Neural crest cell (in vitro differentiated cells): ENCODE measurements around the gene RGS19. TPM values are rescaled to one million over a fixed set of nuclear protein-coding genes. Genes with fewer than 3 reads are reported as not detected.
A peak's percentile ranks its signal among the peaks of the same experiment; 100 is the strongest.
"Not testable (repeated sequence)": the region's sequence is repeated elsewhere in the genome, so short reads cannot be mapped to it uniquely, and the experiment has no call there.

Experiments
- DNase-seq: peaks from one replicate; pipeline ENCODE4 v3.0.0; 2021; ENCODE audit warnings: low read depth, mixed read lengths, low spot score
- H3K27ac Mint-ChIP-seq: one replicate; pipeline ENCODE4 v1.8.0; 2021; ENCODE audit warnings: mild to moderate bottlenecking, mixed read lengths; ENCODE audit not compliant: unreplicated experiment
- H3K27me3 Mint-ChIP-seq: 2 replicates; pipeline ENCODE4 v1.8.0; 2021; ENCODE audit warnings: low read depth, mild to moderate bottlenecking, mixed read lengths
- H3K36me3 Mint-ChIP-seq: 2 replicates; pipeline ENCODE4 v1.8.0; 2021; ENCODE audit warnings: low read depth, mild to moderate bottlenecking, mixed read lengths
- H3K4me1 Mint-ChIP-seq: 2 replicates; pipeline ENCODE4 v1.8.0; 2021; ENCODE audit warnings: mixed read lengths
- H3K4me3 Mint-ChIP-seq: one replicate; pipeline ENCODE4 v1.8.0; 2021; ENCODE audit warnings: mild to moderate bottlenecking, mixed read lengths
- H3K9me3 Mint-ChIP-seq: 2 replicates; pipeline ENCODE4 v1.8.0; 2021; ENCODE audit warnings: mixed read lengths
- CTCF ChIP-seq: fragments of 200-600 bp; sonication (generic); conservative IDR thresholded peaks from 2 replicates; pipeline ENCODE4 v1.5.0; 2021; ENCODE audit warnings: antibody characterized with exemption, mild to moderate bottlenecking
- long read RNA-seq: library from polyadenylated mRNA; unstranded; transcript quantifications from one replicate; pipeline ENCODE4 v2.0.0, GENCODE V29; 2020
- total RNA-seq: library from RNA; stranded (reverse); gene quantifications from 2 replicates; pipeline ENCODE4 v1.2.1, GENCODE V29; 2021

The RGS19 gene
- total RNA-seq = 11.1 and 11.7 TPM in 2 replicates
- long read RNA-seq, partial matches to known transcripts = 0 of 4 reads
- long read RNA-seq, other reads (novel, unspliced or antisense) = 0 of 4 reads

DNA sequence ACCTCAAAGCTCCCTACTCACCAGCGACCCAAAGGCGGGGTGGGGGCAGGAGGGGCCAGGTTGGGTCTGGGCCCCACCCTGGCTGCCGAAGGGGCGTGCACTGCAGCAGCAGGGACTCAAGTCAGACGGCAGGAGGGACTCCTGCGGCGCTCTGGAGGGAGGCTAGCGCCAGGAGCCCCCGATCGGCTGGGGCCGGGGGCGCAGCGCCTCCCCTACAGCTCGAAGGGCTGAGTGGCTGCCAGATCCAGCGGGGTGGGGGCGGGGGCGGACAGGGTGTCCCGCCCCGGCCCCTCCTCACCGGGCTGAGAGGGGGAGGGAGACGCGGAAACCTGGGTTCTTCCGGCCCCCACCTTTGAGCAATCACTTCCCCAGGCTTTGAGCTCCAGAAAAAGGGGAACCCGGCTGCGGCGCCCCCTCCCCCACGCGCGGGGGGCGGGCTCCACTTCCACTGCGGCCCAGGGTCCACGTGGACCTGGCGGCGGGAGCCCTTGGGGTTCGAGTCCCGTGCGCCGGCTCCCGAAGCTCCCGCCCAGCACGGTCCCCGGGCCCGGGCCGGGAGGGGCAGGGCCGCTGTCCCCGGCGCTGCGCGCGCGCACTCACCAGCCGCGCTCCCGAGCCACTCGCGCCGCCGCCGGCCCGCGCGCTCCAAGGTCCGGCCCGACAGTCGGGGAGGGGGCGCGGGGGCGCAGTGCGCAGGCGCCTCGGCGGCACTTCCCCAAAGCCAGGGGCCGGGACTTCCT is at the start of gene RGS19:
TSS of gene RGS19 (minus strand) at position 246 of the 740 bp plus-strand sequence. CDS start 2,632 bp downstream, outside the sequence.
- no peak for TF ChIP-seq CTCF

DNA sequence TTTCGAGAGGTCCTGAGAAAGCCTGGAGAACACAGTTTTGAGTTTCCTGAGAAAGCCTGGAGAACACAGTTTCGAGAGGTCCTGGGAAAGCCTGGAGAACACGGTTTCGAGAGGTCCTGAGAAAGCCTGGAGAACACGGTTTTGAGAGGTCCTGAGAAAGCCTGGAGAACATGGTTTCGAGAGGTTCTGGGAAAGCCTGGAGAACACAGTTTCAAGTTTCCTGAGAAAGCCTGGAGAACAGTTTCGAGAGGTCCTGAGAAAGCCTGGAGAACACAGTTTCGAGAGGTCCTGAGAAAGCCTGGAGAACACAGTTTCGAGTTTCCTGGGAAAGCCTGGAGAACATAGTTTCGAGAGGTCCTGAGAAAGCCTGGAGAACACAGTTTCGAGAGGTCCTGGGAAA is 44.2 kb upstream of the RGS19 start:
- Mint-ChIP-seq H3K27me3 (peaks cover 47% of the 10 kb centered on the region), H3K4me1 (peaks cover 12% of the 10 kb centered on the region)
- not testable (repeated sequence) for H3K9me3 Mint-ChIP-seq, DNase-seq, H3K27ac Mint-ChIP-seq, H3K4me3 Mint-ChIP-seq, H3K36me3 Mint-ChIP-seq

More for the DNA sequence above, at the start of gene RGS19:
- Mint-ChIP-seq H3K9me3 (no peaks in the 10 kb centered on the region), H3K4me1 (peaks cover 30% of the 10 kb centered on the region), H3K27me3 (peaks cover 31% of the 10 kb centered on the region), H3K36me3 (no peaks in the 10 kb centered on the region), H3K4me3 (peak within 1 kb of the TSS; percentile 92), H3K27ac (no peak within 1 kb of the TSS)
- DNase-seq = peak; percentile 60

- not testable (repeated sequence) for H3K27ac Mint-ChIP-seq, DNase-seq, H3K36me3 Mint-ChIP-seq, H3K4me3 Mint-ChIP-seq, H3K9me3 Mint-ChIP-seq
- Mint-ChIP-seq H3K4me1 (peaks cover 12% of the 10 kb centered on the region), H3K27me3 (peaks cover 41% of the 10 kb centered on the region)
These were observed 43.6 kb upstream of the RGS19 start for GRCh38 chr20:64122927-64123326.

DNA sequence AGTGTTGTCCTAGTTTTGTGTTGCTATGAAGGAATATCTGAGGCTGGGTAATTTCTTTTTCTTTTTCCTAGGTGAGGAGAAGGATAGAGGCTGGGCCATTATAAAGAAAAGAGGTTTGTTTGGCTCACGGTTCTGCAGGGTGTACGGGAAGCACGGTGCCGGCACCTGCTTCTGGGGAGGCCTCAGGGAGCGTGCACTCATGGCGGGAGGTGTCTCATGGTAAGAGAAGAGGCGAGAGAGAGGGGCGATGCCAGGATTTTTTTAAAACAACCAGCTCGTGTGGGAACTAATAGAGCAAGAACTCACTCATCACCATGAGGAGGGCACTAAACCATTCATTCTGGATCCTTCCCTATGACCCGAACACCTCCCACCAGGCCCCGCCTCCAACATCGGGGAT is 42.3 kb upstream of the RGS19 start:
- Mint-ChIP-seq H3K4me3 (no peak overlapping the region), H3K27me3 (peaks cover 41% of the 10 kb centered on the region), H3K9me3 (no peaks in the 10 kb centered on the region), H3K4me1 (peaks cover 12% of the 10 kb centered on the region), H3K36me3 (no peaks in the 10 kb centered on the region), H3K27ac (no peak overlapping the region)
- no peak for DNase-seq
- no peak for TF ChIP-seq CTCF

DNA sequence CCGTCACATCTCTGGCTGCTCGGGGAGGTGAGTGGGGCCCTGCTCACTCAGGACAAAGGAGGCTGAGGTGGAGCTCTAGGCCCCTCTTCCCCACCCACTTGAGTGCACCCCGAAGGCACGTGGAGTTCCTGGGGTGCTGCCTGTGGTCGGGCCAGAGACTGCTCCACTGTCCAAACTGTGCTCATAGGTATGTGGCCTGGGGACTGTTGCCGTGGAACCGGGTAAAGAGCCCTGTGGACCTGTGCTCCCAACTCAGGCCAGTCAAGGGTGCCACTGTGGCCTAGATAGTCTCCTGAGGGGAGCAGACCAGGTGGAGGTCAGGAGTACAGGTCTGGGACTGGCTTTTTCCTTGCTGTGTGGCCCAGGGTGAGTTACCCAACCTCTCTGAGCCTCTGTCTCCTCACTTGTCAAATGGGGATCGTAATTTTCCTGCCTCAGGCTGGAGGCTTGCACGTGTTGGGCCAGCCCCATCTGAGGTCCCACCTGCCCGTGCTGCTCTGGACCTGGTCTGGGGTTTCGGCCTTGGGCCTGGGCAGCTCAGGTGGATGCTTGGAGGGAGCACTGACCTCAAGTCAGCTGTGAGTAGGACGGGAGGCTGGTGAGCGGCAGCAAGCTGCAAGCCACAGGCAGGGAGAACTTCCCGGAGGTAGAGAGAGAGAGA is 40.5 kb upstream of the RGS19 start:
- Mint-ChIP-seq H3K4me1 (peaks cover 12% of the 10 kb centered on the region), H3K27me3 (peaks cover 41% of the 10 kb centered on the region), H3K9me3 (no peaks in the 10 kb centered on the region), H3K36me3 (no peaks in the 10 kb centered on the region), H3K4me3 (peak overlapping the region; percentile 54), H3K27ac (peak overlapping the region; percentile 57)
- DNase-seq = no peak
- TF ChIP-seq CTCF = no peak

DNA sequence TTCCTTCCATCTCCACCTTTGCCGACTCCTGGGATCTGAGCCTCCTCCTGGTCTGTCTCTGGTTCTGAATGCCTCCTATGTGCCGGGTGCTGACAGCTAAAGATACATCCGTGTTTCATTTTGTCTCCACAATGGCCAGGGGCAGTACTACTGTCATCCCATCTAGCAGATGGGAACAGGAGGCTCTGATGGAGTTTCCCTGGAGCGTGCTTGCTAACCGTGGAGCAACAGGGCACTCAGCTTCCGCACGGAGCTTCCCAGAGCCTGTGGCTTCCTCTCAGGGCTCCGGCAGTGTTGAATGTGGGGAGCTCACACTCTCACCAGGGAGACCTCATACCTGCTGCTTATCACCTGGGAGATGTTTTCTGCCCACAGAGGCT is 40.0 kb upstream of the RGS19 start:
- DNase-seq = no peak
- H3K4me1 Mint-ChIP-seq = peaks cover 12% of the 10 kb centered on the region
- H3K4me3 Mint-ChIP-seq = no peak overlapping the region
- TF ChIP-seq CTCF = no peak
- no peaks in the 10 kb centered on the region for H3K36me3 Mint-ChIP-seq
- peaks cover 37% of the 10 kb centered on the region for H3K27me3 Mint-ChIP-seq
- no peak overlapping the region for H3K27ac Mint-ChIP-seq
- no peaks in the 10 kb centered on the region for H3K9me3 Mint-ChIP-seq

DNA sequence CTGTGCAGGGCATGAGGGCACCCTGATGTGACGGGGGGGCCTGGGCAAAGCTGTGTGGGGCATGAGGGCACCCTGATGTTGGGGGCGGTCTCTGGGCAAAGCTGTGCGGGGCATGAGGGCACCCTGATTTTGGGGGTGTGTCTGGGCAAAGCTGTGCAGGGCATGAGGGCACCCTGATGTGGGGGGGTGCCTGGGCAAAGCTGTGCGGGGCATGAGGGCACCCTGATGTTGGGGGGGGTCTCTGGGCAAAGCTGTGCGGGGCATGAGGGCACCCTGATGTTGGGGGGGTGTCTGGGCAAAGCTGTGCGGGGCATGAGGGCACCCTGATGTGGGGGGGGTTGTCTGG is 38.1 kb upstream of the RGS19 start:
- Mint-ChIP-seq H3K27me3 (peaks cover 21% of the 10 kb centered on the region), H3K4me1 (peaks cover 12% of the 10 kb centered on the region)
- not testable (repeated sequence) for H3K27ac Mint-ChIP-seq, H3K36me3 Mint-ChIP-seq, DNase-seq, H3K4me3 Mint-ChIP-seq, H3K9me3 Mint-ChIP-seq
